Right lobe of liver (tissue), 6 donors: Measurements from ENCODE around the gene CIART. TPM values are rescaled to one million over a fixed set of nuclear protein-coding genes. Genes with fewer than 3 reads are reported as not detected.

ENCODE experiments used
- ATAC-seq, 4 donors: fragments of 200-7000 bp; cut with Tn5 transposase; one replicate each; pipeline ENCODE4 v1.9.1; 2020; ENCODE audit warnings: mild to moderate bottlenecking in 4 of 4, moderate library complexity in 4 of 4
- DNase-seq, 3 donors: peaks; one replicate each; pipeline ENCODE4 v3.0.0-alpha.2; 2020
- H3K27ac ChIP-seq, 3 donors: fragments of 200-600 bp; one replicate each; pipeline ENCODE4 v1.8.0; 2022
- H3K27me3 ChIP-seq, 2 donors: fragments of 200-600 bp; one replicate each; pipeline ENCODE4 v1.8.0; 2022
- H3K36me3 ChIP-seq, 4 donors: fragments of 200-600 bp; sonication (generic) in 1 of 4; one replicate each; pipeline versions ENCODE4 v1.5.1 to v1.8.0; 2017 to 2022; ENCODE audit warnings: control low read depth in 1 of 4
- H3K4me1 ChIP-seq, 4 donors: fragments of 200-600 bp; sonication (generic) in 1 of 4; one replicate each; pipeline versions ENCODE4 v1.5.1 to v1.8.0; 2017 to 2022; ENCODE audit warnings: control low read depth in 1 of 4
- H3K4me3 ChIP-seq, 3 donors: fragments of 200-600 bp; one replicate each; pipeline ENCODE4 v1.8.0; 2022
- H3K9me3 ChIP-seq, 4 donors: fragments of 200-600 bp; sonication (generic) in 1 of 4; one replicate each; pipeline versions ENCODE4 v1.5.1 to v1.8.0; 2017 to 2022; ENCODE audit warnings: control low read depth in 1 of 4
- POLR2A ChIP-seq: fragments of 450-650 bp; IDR thresholded peaks from one replicate; pipeline ENCODE4 v1.6.1; 2017; ENCODE audit warnings: antibody characterized with exemption, mild to moderate bottlenecking
- WGBS: methylation state at CpG from one replicate; pipeline ENCODE4 v1.1.6; 2018; ENCODE audit warnings: low coverage, low lambda C conversion rate; ENCODE audit not compliant: insufficient coverage; ENCODE audit errors: missing lambda C conversion rate; 5-methylcytosine and 5-hydroxymethylcytosine counted together
- intact Hi-C, 2 donors: fragments of 100-400 bp; cut with DNase I; formaldehyde crosslinking; loops; one replicate each; pipeline versions ENCODE4 v1.11.2 to v1.14.1; 2022
- total RNA-seq, 6 experiments: library from RNA; depleted of rRNA in 2 of 6; stranded (reverse); fragments of >200 nt in 2 of 6; fragmentation: NEBNext Ultra II Directional in 3 of 6; extraction: Animal tissue kit (Norgen Biotek cat#: 25700) in 3 of 6; gene quantifications; one replicate each; pipeline versions ENCODE4 v1.1.0 to v1.2.4, GENCODE V29; 2016 to 2023
- TF ChIP-seq, protein P1 (sequence below), 4 donors: fragments of 200-600 bp in 3 of 4; fragments of 450-650 bp in 1 of 4; IDR thresholded peaks; one replicate each; pipeline versions ENCODE4 v1.5.1 to v1.8.0; 2016 to 2022; ENCODE audit warnings: antibody characterized with exemption in 4 of 4, mild to moderate bottlenecking in 2 of 4
- donor health status: DM: no; HTN: yes; CAD: no.
- donor health status: DM: no; HTN: no; CAD: no.
- donor health status: DM: no; HTN: no; CAD: no.
- donor health status: DM: no; HTN: yes; CAD: no.
- donor health status: DM: no; HTN: yes; CAD: no.

CIART gene
- total RNA-seq, 6 experiments from 2014 or later = 2.0 to 8.4 (median 4.4) TPM

DNA sequence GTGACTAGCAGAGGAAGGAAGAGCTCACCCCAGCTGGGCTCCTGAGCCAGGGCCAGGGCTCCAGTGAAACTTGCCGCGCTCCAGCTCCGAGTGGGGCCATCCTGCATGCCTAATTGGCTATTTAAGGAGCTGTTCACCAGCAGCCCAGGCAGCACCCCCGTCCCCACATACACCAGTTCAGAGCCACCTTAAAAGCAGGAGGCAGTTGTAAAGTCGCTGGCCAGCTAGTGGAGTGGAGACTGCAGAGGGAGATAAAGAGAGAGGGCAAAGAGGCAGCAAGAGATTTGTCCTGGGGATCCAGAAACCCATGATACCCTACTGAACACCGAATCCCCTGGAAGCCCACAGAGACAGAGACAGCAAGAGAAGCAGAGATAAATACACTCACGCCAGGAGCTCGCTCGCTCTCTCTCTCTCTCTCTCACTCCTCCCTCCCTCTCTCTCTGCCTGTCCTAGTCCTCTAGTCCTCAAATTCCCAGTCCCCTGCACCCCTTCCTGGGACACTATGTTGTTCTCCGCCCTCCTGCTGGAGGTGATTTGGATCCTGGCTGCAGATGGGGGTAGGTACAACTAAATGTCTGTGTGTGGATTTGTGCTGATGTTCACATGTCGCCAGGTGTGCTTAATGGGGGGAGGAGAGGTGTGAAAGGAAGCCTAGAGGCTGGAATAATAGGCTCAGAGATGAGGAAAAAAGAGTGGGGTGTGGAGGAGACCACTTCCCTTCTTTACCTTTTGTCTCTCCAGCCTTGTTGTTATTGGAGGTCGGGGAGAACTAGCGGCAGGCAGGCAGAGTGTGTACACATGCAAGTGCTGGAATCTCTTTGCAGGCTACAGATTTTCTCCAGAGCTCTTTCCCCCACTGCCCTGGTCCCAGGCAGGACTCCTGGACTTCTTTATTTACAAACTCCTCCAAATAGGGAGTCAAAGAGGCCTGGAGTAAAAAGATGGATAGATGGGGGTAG lies 24.4 kb upstream of the CIART start, which contains the start of gene CA14:
Gene CA14 (plus strand): TSS at position 151 of the 962 bp plus-strand sequence. CDS start 355 bp downstream, at position 506.
- DNase-seq (peak in 2 of 3 donors; percentile 65 to 73), ATAC-seq (peak in 2 of 4 donors; percentile 1 to 13)
- Histone ChIP-seq H3K4me1 (peaks cover 0 to 58% (median 23%) of the 10 kb centered on the region in 4 donors), H3K4me3 (peak within 1 kb of the TSS in 1 of 3 donors; percentile 37), H3K27me3 (no peaks in the 10 kb centered on the region), H3K36me3 (no peaks in the 10 kb centered on the region), H3K9me3 (no peaks in the 10 kb centered on the region), H3K27ac (peak within 1 kb of the TSS in 2 of 3 donors; percentile 53 to 88)
- intact Hi-C loops = no loop called here
- WGBS = 31% methylated on average over 8 of the region's 13 CpGs
- TF ChIP-seq, protein P1, sequence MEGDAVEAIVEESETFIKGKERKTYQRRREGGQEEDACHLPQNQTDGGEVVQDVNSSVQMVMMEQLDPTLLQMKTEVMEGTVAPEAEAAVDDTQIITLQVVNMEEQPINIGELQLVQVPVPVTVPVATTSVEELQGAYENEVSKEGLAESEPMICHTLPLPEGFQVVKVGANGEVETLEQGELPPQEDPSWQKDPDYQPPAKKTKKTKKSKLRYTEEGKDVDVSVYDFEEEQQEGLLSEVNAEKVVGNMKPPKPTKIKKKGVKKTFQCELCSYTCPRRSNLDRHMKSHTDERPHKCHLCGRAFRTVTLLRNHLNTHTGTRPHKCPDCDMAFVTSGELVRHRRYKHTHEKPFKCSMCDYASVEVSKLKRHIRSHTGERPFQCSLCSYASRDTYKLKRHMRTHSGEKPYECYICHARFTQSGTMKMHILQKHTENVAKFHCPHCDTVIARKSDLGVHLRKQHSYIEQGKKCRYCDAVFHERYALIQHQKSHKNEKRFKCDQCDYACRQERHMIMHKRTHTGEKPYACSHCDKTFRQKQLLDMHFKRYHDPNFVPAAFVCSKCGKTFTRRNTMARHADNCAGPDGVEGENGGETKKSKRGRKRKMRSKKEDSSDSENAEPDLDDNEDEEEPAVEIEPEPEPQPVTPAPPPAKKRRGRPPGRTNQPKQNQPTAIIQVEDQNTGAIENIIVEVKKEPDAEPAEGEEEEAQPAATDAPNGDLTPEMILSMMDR (IDR thresholded peaks at IDR 0.05) = no peak
- no peak for TF ChIP-seq POLR2A

DNA sequence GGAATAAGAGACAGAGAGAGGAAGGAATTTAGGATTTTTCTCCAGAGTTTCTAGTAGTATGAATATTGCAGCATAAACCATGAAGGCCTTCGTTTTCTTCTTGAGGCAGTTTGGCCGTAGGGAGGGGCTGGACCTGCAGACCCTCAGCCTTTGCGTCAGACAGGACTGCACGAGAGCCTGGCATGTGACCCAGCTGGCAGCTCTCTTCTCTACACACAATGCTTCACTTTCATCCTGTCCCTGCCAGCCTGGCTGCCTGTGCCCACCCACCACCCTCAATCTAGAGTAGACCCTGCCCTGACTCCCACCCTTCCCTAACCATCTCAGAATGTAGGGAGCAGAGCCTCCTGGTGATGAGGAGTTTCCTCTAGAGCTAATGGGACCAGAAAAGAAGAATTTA lies 23.1 kb upstream of the CIART start:
- peaks cover 0 to 58% (median 23%) of the 10 kb centered on the region in 4 donors for H3K4me1 ChIP-seq
- peak overlapping the region in 1 of 3 donors; percentile 40 for H3K4me3 ChIP-seq
- H3K27me3 ChIP-seq = no peaks in the 10 kb centered on the region
- H3K27ac ChIP-seq = peak overlapping the region in 2 of 3 donors; percentile 0 to 88
- ATAC-seq = peak in 1 of 4 donors; percentile 4
- DNase-seq = peak in 2 of 3 donors; percentile 65 to 75
- H3K36me3 ChIP-seq = peaks cover 0 to 1% (median 0%) of the 10 kb centered on the region in 4 donors
- WGBS = 21% methylated on average over 4 of the region's 4 CpGs
- intact Hi-C loops = no loop called here
- TF ChIP-seq POLR2A = no peak
- TF ChIP-seq, protein P1 (IDR thresholded peaks at IDR 0.05) = no peak
- no peaks in the 10 kb centered on the region for H3K9me3 ChIP-seq

DNA sequence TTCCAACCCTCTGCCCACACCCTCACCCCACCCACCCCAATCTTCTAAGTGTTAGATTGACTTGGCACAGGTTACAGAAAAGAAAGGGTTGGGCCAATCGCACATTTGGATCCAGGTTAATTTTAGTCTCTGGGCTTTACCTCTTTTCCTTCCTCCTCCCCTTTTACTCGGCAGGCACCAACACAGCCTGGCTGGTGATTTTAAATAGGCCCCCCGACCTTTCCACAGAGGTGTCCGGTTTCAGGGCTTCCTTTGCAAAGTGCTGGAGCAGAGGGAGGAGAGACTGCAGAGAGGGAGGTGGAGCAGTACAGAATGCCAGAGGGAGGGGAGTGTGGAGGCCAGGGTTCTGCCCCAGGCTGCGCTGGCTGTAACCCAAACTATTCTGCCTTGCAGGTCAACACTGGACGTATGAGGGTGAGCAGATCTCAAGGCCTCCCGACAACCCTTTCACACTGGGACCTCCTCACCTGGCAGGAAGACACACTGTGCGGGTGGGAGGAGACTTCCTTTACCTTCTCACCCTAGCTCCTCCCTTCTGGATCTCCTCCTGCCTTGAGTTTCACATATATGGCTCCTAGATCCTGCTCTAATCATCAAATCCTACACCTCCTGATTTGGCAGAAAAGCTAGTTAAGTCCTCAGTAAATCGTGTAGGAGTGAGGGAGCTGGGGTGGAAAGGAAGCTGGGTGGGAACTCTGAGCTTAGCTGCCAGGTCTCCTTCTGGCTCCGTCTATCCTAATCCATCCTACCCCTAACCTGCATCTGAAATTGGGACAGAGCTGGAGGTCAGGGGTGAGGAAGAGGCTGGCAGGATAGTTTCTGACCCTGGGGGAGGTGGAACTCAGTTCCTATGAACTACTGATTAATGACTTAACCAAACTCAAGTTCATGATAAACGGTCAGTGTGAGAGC lies 22.3 kb upstream of the CIART start:
- no peaks in the 10 kb centered on the region for H3K27me3 ChIP-seq
- H3K36me3 ChIP-seq = peaks cover 0 to 9% (median 0%) of the 10 kb centered on the region in 4 donors
- TF ChIP-seq, protein P1 (IDR thresholded peaks at IDR 0.05) = no peak
- TF ChIP-seq POLR2A = peak; percentile 5
- ATAC-seq (peak; percentile 66 to 85 (median 77)), DNase-seq (peak; percentile 53 to 96 (median 92))
- intact Hi-C loops = no loop called here
- WGBS = 8% methylated on average over 8 of the region's 11 CpGs
- peak overlapping the region in 1 of 3 donors; percentile 40 for H3K4me3 ChIP-seq
- peaks cover 0 to 58% (median 23%) of the 10 kb centered on the region in 4 donors for H3K4me1 ChIP-seq
- H3K27ac ChIP-seq = peak overlapping the region in 2 of 3 donors; percentile 66 to 88
- H3K9me3 ChIP-seq = no peaks in the 10 kb centered on the region

DNA sequence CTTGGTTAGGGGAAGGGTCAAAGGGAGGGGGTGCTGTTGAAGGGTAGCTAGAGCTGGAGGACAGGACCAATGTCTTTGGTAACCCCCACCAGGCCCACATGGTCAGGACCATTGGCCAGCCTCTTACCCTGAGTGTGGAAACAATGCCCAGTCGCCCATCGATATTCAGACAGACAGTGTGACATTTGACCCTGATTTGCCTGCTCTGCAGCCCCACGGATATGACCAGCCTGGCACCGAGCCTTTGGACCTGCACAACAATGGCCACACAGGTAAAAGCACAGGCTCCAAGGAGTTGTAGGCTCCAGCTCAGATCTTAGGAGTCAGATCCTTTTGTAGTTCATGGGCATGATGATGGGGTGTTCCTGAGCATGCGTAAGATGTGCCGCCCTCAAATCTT lies 21.0 kb upstream of the CIART start:
- H3K4me1 ChIP-seq = peaks cover 0 to 49% (median 20%) of the 10 kb centered on the region in 4 donors
- H3K27me3 ChIP-seq = no peaks in the 10 kb centered on the region
- H3K27ac ChIP-seq = peak overlapping the region in 1 of 3 donors; percentile 88
- intact Hi-C loops = no loop called here
- no CpG with 5 or more reads among the region's 6 CpGs for WGBS
- H3K9me3 ChIP-seq = no peaks in the 10 kb centered on the region
- H3K36me3 ChIP-seq = peaks cover 0 to 23% (median 4%) of the 10 kb centered on the region in 4 donors
- TF ChIP-seq, protein P1 (IDR thresholded peaks at IDR 0.05) = no peak
- no peak for TF ChIP-seq POLR2A
- DNase-seq (peak; percentile 39 to 69 (median 67)), ATAC-seq (no peak)
- no peak overlapping the region for H3K4me3 ChIP-seq
